K562 (cell line): ENCODE measurements around the gene COL4A5. TPM values are rescaled to one million over a fixed set of nuclear protein-coding genes. Genes with fewer than 3 reads are reported as not detected.

Experiments used
- ATAC-seq: fragments of 200-7000 bp; cut with Tn5 transposase; 3 replicates; pipeline ENCODE4 v1.9.1; 2020; ENCODE audit warnings: moderate library complexity
- BruUV-seq: library from RNA; stranded (reverse); fragments of 400-500 nt; replicated peaks from 2 replicates; lab custom pipeline; 2021; lab: Mats Ljungman, UMichigan
- CTCF ChIA-PET: fragments of 300-600 bp; formaldehyde crosslinking; extraction: SDS; loops from one replicate; lab custom pipeline; 2021; ENCODE audit warnings: low intra/inter-chr PET ratio; lab: Yijun Ruan, JAX
- POLR2A ChIA-PET: fragments of 300-600, 350-650 bp; sonication (Branson Sonifier 250); formaldehyde crosslinking; extraction: SDS; loops from one replicate; lab custom pipeline; 2021; ENCODE audit warnings: antibody characterized with exemption, inconsistent platforms; lab: Yijun Ruan, JAX
- DNase-seq, 4 experiments: peaks; one replicate each; pipeline versions ENCODE4 v3.0.0 to v3.0.0-alpha.2; 2011 to 2018; ENCODE audit warnings: low spot score in 3 of 4, mixed read lengths in 3 of 4; ENCODE audit errors: extremely low read depth in 1 of 4
- FAIRE-seq: peaks from 2 replicates; lab custom pipeline; 2011; peaks lifted over from hg19 to GRCh38; lab: Jason Lieb, UNC
- H2AFZ ChIP-seq: 2 replicates; pipeline ENCODE4 v1.6.0; 2011; ENCODE audit warnings: low read depth, low read length, control low read depth, inconsistent platforms
- H3K27ac ChIP-seq: fragments of 200-600 bp; 3 replicates; pipeline ENCODE4 v1.8.0; 2011; ENCODE audit warnings: low read depth, mild to moderate bottlenecking, control low read depth, inconsistent platforms, low read length, moderate library complexity, mixed read lengths; ENCODE audit errors: extremely low read depth
- H3K27me3 ChIP-seq, 2 experiments: fragments of 300-600 bp in 1 of 2; 2 replicates in 1 of 2; 3 replicates in 1 of 2; pipeline versions ENCODE4 v1.6.0 to v1.8.0; 2011; ENCODE audit warnings: inconsistent platforms in 2 of 2, low read length in 2 of 2, mild to moderate bottlenecking in 1 of 2, mixed read lengths in 1 of 2, moderate library complexity in 1 of 2; ENCODE audit not compliant: control insufficient read depth in 2 of 2, insufficient read depth in 2 of 2
- H3K36me3 ChIP-seq: fragments of 300-600 bp; 3 replicates; pipeline ENCODE4 v1.8.0; 2011; ENCODE audit warnings: mild to moderate bottlenecking, low read length, inconsistent platforms; ENCODE audit not compliant: control insufficient read depth, insufficient read depth
- H3K4me1 ChIP-seq, 2 experiments: fragments of 200-600 bp in 1 of 2; replicated peaks in 1 of 2; 2 replicates in 1 of 2; 3 replicates in 1 of 2; pipeline versions ENCODE4 v1.5.1 to v1.8.0; 2011; ENCODE audit warnings: inconsistent platforms in 2 of 2, low read length in 2 of 2, mild to moderate bottlenecking in 1 of 2, mixed read lengths in 1 of 2, moderate library complexity in 1 of 2; ENCODE audit not compliant: control insufficient read depth in 2 of 2, insufficient read depth in 2 of 2
- H3K4me2 ChIP-seq: 2 replicates; pipeline ENCODE4 v1.6.1; 2011; ENCODE audit warnings: low read length, control low read depth, inconsistent platforms, mixed read lengths; ENCODE audit not compliant: insufficient read depth
- H3K4me3 ChIP-seq: fragments of 200-600 bp; sonication (generic), shearing (Covaris generic); 2 replicates; pipeline ENCODE4 v1.5.1; 2016; ENCODE audit warnings: control low read depth, inconsistent platforms
- H3K79me2 ChIP-seq: fragments of 200-600 bp; 3 replicates; pipeline ENCODE4 v1.8.0; 2011; ENCODE audit warnings: low read length, inconsistent platforms; ENCODE audit not compliant: control insufficient read depth, insufficient read depth
- H3K9ac ChIP-seq, 2 experiments: 2 replicates each; pipeline versions ENCODE4 v1.6.0 to v1.6.1; 2011; ENCODE audit warnings: low read depth in 2 of 2, low read length in 2 of 2, control low read depth in 1 of 2, inconsistent platforms in 1 of 2, mild to moderate bottlenecking in 1 of 2, mixed read lengths in 1 of 2; ENCODE audit not compliant: insufficient read depth in 1 of 2
- H3K9me1 ChIP-seq: one replicate; pipeline ENCODE4 v1.6.0; 2011; ENCODE audit warnings: inconsistent platforms, mild to moderate bottlenecking, low read length, moderate library complexity; ENCODE audit not compliant: control insufficient read depth, insufficient read depth
- H3K9me3 ChIP-seq: replicated peaks from 2 replicates; pipeline ENCODE4 v1.5.1; 2011; ENCODE audit warnings: low read depth, low read length, inconsistent platforms; ENCODE audit not compliant: control insufficient read depth, insufficient read depth
- H4K20me1 ChIP-seq: replicated peaks from 2 replicates; pipeline ENCODE4 v1.6.1; 2011; ENCODE audit warnings: low read length, inconsistent platforms, mixed read lengths; ENCODE audit not compliant: control insufficient read depth, insufficient read depth
- CEBPG ChIP-seq, 3 experiments: fragments of 200-800 bp in 1 of 3; sonication (Bioruptor generic) in 1 of 3; sonication (generic) in 1 of 3; formaldehyde crosslinking in 1 of 3; IDR thresholded peaks in 2 of 3; conservative IDR thresholded peaks in 1 of 3; 2 replicates each; pipeline versions ENCODE4 v1.6.1 to v1.8.0; 2016 to 2022; ENCODE audit warnings: missing compliant biosample characterization in 2 of 3, missing genetic modification characterization in 2 of 3, mild to moderate bottlenecking in 1 of 3, missing genetic modification reagents in 1 of 3
- CXXC5 ChIP-seq: fragments of 250-450 bp; sonication (Bioruptor Pico); IDR thresholded peaks from 2 replicates; pipeline ENCODE4 v1.8.0; 2022; ENCODE audit warnings: inconsistent platforms, mild to moderate bottlenecking, moderate library complexity
- FOXK2 ChIP-seq, 2 experiments: fragments of 450-650 bp; IDR thresholded peaks in 1 of 2; conservative IDR thresholded peaks in 1 of 2; 2 replicates each; pipeline ENCODE4 v1.6.1; 2016; ENCODE audit warnings: low read depth in 2 of 2, mild to moderate bottlenecking in 1 of 2
- HMG20B ChIP-seq: fragments of 250-450 bp; sonication (Bioruptor Pico); IDR thresholded peaks from 2 replicates; pipeline ENCODE4 v1.5.0; 2021; ENCODE audit warnings: mild to moderate bottlenecking
- MEIS2 ChIP-seq: fragments of 450-650 bp; IDR thresholded peaks from 2 replicates; pipeline ENCODE4 v1.6.1; 2014; ENCODE audit warnings: mild to moderate bottlenecking; ENCODE audit not compliant: partially characterized antibody
- POLR2G ChIP-seq: fragments of 200-400 bp; formaldehyde crosslinking; IDR thresholded peaks from 2 replicates; pipeline ENCODE4 v1.6.1; 2017; ENCODE audit warnings: low read depth, mild to moderate bottlenecking, antibody characterized with exemption, low read length, moderate library complexity
- PURB ChIP-seq: sonication (generic); formaldehyde crosslinking; IDR thresholded peaks from 2 replicates; pipeline ENCODE4 v1.9.0; 2021; ENCODE audit warnings: low read depth, mild to moderate bottlenecking, missing genetic modification reagents
- RBM17 ChIP-seq: fragments of 200-400 bp; formaldehyde crosslinking; IDR thresholded peaks from 2 replicates; pipeline ENCODE4 v1.6.1; 2017; ENCODE audit warnings: low read depth, mild to moderate bottlenecking, low read length, borderline replicate concordance
- SMAD2 ChIP-seq: fragments of 150-350 bp; IDR thresholded peaks from 2 replicates; pipeline ENCODE4 v1.6.1; 2014; ENCODE audit warnings: low read depth, mild to moderate bottlenecking, low read length
- TBP ChIP-seq: optimal IDR thresholded peaks from 2 replicates; pipeline ENCODE3; 2011; ENCODE audit warnings: low read depth, low read length, improper control_type of control experiment
- XRCC4 ChIP-seq: IDR thresholded peaks from one replicate; pipeline ENCODE4 v1.6.1; 2011; ENCODE audit not compliant: insufficient read depth, insufficient read length; ENCODE audit errors: extremely low read depth
- ZNF133 ChIP-seq: fragments of 250-450 bp; sonication (Bioruptor Pico); IDR thresholded peaks from 2 replicates; pipeline ENCODE4 v1.4.0; 2020; ENCODE audit warnings: mild to moderate bottlenecking
- ZNF175 ChIP-seq: fragments of 200-800 bp; sonication (Bioruptor generic); IDR thresholded peaks from 2 replicates; pipeline ENCODE4 v1.6.1; 2016; ENCODE audit warnings: low read depth, mild to moderate bottlenecking, missing genetic modification characterization, missing compliant biosample characterization
- ZNF551 ChIP-seq: fragments of 250-450 bp; sonication (Bioruptor Pico); IDR thresholded peaks from 2 replicates; pipeline ENCODE4 v1.5.0; 2021; ENCODE audit warnings: mild to moderate bottlenecking, moderate library complexity
- ZNF740 ChIP-seq, 3 experiments: fragments of 200-800 bp in 1 of 3; sonication (Bioruptor generic) in 1 of 3; sonication (generic) in 1 of 3; formaldehyde crosslinking in 1 of 3; IDR thresholded peaks; 2 replicates each; pipeline versions ENCODE4 v1.6.1 to v1.8.0; 2016 to 2022; ENCODE audit warnings: mild to moderate bottlenecking in 2 of 3, missing compliant biosample characterization in 2 of 3, missing genetic modification characterization in 2 of 3, missing genetic modification reagents in 1 of 3
- ZNF785 ChIP-seq: fragments of 250-450 bp; sonication (Bioruptor Pico); IDR thresholded peaks from 2 replicates; pipeline ENCODE4 v1.4.0; 2020; ENCODE audit warnings: mild to moderate bottlenecking
- WGBS: fragments of 100-300 bp; shearing (Covaris generic); methylation state at CpG from one replicate; pipeline ENCODE4 v1.1.6; 2016; ENCODE audit warnings: low coverage, mixed read lengths; ENCODE audit not compliant: insufficient coverage; ENCODE audit errors: missing lambda C conversion rate; 5-methylcytosine and 5-hydroxymethylcytosine counted together
- in situ Hi-C: fragments of 300-500 bp; cut with MboI; formaldehyde crosslinking; loops from 4 replicates; pipeline ENCODE4 v1.15.0; 2018; ENCODE audit warnings: inconsistent platforms, mixed read lengths
- intact Hi-C: fragments of 100-400 bp; cut with micrococcal nuclease; formaldehyde crosslinking; loops from 2 replicates; pipeline ENCODE4 v1.14.2; 2022
- polyA plus RNA-seq, 8 experiments: library from polyadenylated mRNA; depleted of rRNA in 4 of 8; stranded (reverse) in 5 of 8; unstranded in 3 of 8; fragments of >200 nt; fragmentation: Nextera tagmentation in 2 of 8; fragmentation: Illumina TruSeq in 1 of 8; extraction: Ambion mirVana in 2 of 8; extraction: Trizol in 1 of 8; gene quantifications; 2 replicates each; pipeline versions ENCODE4 v1.2.1 to v1.2.3, GENCODE V29; 2011 to 2014; ENCODE audit warnings: inconsistent platforms in 1 of 8, missing spikeins in 1 of 8
- total RNA-seq, 7 experiments: library from RNA; depleted of rRNA in 6 of 7; stranded (reverse); fragments of >200 nt in 6 of 7; fragmentation: Illumina TruSeq in 2 of 7; extraction: Trizol in 2 of 7; gene quantifications; 2 replicates each; pipeline versions ENCODE4 v1.2.1 to v1.2.3, GENCODE V29; 2011 to 2021; ENCODE audit warnings: low replicate concordance in 1 of 7
- TF ChIP-seq, protein P1 (sequence below): IDR thresholded peaks from 3 replicates; pipeline ENCODE4 v1.6.1; 2011; ENCODE audit warnings: borderline replicate concordance, mild to moderate bottlenecking, moderate library complexity; ENCODE audit not compliant: insufficient read length; ENCODE audit errors: extremely low read depth

Gene COL4A5
- total and polyA plus RNA-seq, 9 of the 15 experiments (the other 6 are each of a cell fraction or from before 2014, with no cell fraction given): 0.66 to 2.5 (median 1.8) TPM

DNA sequence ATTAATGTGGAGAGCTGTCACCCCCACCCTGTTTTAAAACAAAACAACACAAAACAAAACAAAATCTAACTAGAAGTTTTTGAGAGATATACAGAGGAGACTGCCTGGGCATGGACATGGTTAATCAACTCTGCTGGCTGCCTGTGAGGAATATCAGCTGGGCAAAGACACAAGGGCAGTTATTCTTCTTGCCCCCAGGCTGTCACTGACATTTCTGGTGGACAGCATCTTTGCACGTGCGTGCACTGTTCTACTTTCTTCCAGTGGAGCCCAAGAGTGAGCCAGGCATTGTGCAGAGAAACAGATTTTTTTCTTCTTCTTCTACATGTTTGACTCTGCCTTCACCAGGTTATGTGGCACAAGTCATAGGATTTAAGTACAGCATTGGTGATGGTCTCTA, 282.9 kb downstream of the COL4A5 start:
- FAIRE-seq: no peak

More for the DNA sequence above, 282.9 kb downstream of the COL4A5 start:
- Histone ChIP-seq H3K9ac (no peak overlapping the region), H3K9me1 (no peaks in the 10 kb centered on the region), H3K27me3 (no peaks in the 10 kb centered on the region), H3K4me1 (no peaks in the 10 kb centered on the region), H3K4me3 (no peak overlapping the region), H2AFZ (no peak overlapping the region), H3K27ac (no peak overlapping the region), H4K20me1 (no peaks in the 10 kb centered on the region), H3K9me3 (no peaks in the 10 kb centered on the region), H3K4me2 (no peak overlapping the region), H3K36me3 (no peaks in the 10 kb centered on the region), H3K79me2 (no peaks in the 10 kb centered on the region)
- no TSS peak for BruUV-seq
- intact Hi-C loops (no loop called here), in situ Hi-C loops (no loop called here)
- ATAC-seq (no peak), DNase-seq (no peak)
- TF ChIP-seq SMAD2: no peak
- TF ChIP-seq CEBPG (CRISPR knock-in tag; IDR thresholded peaks at IDR 0.05): no peak
- TF ChIP-seq CEBPG (tag; conservative IDR thresholded peaks at IDR 0.05 in 1 of 2, IDR thresholded peaks at IDR 0.05 in 1 of 2): no peak
- TF ChIP-seq ZNF740 (CRISPR knock-in tag; IDR thresholded peaks at IDR 0.05): no peak
- no peak for TF ChIP-seq ZNF740 (tag; IDR thresholded peaks at IDR 0.05)
- no peak for TF ChIP-seq PURB (CRISPR knock-in tag)
- TF ChIP-seq TBP: no peak
- no peak for TF ChIP-seq XRCC4
- TF ChIP-seq POLR2G: no peak
- TF ChIP-seq RBM17: no peak
- no peak for TF ChIP-seq FOXK2 (conservative IDR thresholded peaks at IDR 0.05 in 1 of 2, IDR thresholded peaks at IDR 0.05 in 1 of 2; ENCODE audit: low read depth in 2 of 2)
- TF ChIP-seq ZNF175: no peak
- TF ChIP-seq ZNF785: no peak
- TF ChIP-seq ZNF133: no peak
- TF ChIP-seq CXXC5 (CRISPR knock-in tag): no peak
- TF ChIP-seq MEIS2: no peak
- TF ChIP-seq HMG20B (CRISPR knock-in tag): no peak
- TF ChIP-seq ZNF551 (CRISPR knock-in tag): no peak
- TF ChIP-seq, protein P1, sequence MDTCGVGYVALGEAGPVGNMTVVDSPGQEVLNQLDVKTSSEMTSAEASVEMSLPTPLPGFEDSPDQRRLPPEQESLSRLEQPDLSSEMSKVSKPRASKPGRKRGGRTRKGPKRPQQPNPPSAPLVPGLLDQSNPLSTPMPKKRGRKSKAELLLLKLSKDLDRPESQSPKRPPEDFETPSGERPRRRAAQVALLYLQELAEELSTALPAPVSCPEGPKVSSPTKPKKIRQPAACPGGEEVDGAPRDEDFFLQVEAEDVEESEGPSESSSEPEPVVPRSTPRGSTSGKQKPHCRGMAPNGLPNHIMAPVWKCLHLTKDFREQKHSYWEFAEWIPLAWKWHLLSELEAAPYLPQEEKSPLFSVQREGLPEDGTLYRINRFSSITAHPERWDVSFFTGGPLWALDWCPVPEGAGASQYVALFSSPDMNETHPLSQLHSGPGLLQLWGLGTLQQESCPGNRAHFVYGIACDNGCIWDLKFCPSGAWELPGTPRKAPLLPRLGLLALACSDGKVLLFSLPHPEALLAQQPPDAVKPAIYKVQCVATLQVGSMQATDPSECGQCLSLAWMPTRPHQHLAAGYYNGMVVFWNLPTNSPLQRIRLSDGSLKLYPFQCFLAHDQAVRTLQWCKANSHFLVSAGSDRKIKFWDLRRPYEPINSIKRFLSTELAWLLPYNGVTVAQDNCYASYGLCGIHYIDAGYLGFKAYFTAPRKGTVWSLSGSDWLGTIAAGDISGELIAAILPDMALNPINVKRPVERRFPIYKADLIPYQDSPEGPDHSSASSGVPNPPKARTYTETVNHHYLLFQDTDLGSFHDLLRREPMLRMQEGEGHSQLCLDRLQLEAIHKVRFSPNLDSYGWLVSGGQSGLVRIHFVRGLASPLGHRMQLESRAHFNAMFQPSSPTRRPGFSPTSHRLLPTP: no peak
- 0% methylated on average over 2 of the region's 2 CpGs for WGBS
- POLR2A ChIA-PET: no interaction called here
- CTCF ChIA-PET: no interaction called here
